H1 (cell line): ENCODE measurements around the gene STAC2. TPM values are rescaled to one million over a fixed set of nuclear protein-coding genes. Genes with fewer than 3 reads are reported as not detected.
A peak's percentile ranks its signal among the peaks of the same experiment; 100 is the strongest.

Experiments
- CTCF ChIA-PET: fragments of 300-600 bp; sonication (Branson Sonifier 250); formaldehyde crosslinking; loops from one replicate; lab custom pipeline; 2021; ENCODE audit not compliant: partially characterized antibody; lab: Charles Lee
- POLR2A ChIA-PET: fragments of 300-600 bp; sonication (Branson Sonifier 250); formaldehyde crosslinking; loops from one replicate; lab custom pipeline; 2021; ENCODE audit warnings: inconsistent platforms; ENCODE audit not compliant: partially characterized antibody; lab: Charles Lee
- DNase-seq, 2 experiments: peaks; one replicate each; pipeline versions ENCODE4 v3.0.0 to v3.0.0-alpha.2; 2010 to 2022; ENCODE audit warnings: low spot score in 2 of 2, low read depth in 1 of 2, mixed read lengths in 1 of 2
- FAIRE-seq: peaks from 2 replicates; lab custom pipeline; 2011; peaks lifted over from hg19 to GRCh38; lab: Jason Lieb, UNC
- H2AFZ ChIP-seq: 2 replicates; pipeline ENCODE4 v1.8.1; 2012; ENCODE audit warnings: low read length, inconsistent platforms
- H2AK5ac ChIP-seq: 2 replicates; pipeline ENCODE4 v1.6.1; 2013; ENCODE audit warnings: low read depth, low read length
- H2BK120ac ChIP-seq: replicated peaks from 2 replicates; pipeline ENCODE3; 2013; ENCODE audit warnings: low read depth, low read length, inconsistent platforms
- H2BK12ac ChIP-seq: 2 replicates; pipeline ENCODE4 v1.6.1; 2013; ENCODE audit warnings: low read depth, low read length
- H2BK15ac ChIP-seq: 2 replicates; pipeline ENCODE4 v1.6.1; 2013; ENCODE audit warnings: low read length
- H2BK20ac ChIP-seq: 2 replicates; pipeline ENCODE4 v1.6.1; 2013; ENCODE audit warnings: low read length
- H2BK5ac ChIP-seq: 2 replicates; pipeline ENCODE4 v1.6.1; 2013; ENCODE audit warnings: low read depth, low read length
- H3K14ac ChIP-seq: 2 replicates; pipeline ENCODE4 v1.6.1; 2013; ENCODE audit warnings: inconsistent platforms; ENCODE audit not compliant: insufficient read length
- H3K18ac ChIP-seq: 2 replicates; pipeline ENCODE4 v1.6.1; 2013; ENCODE audit warnings: low read length; ENCODE audit errors: extremely low read depth
- H3K23ac ChIP-seq: 2 replicates; pipeline ENCODE4 v1.6.1; 2013; ENCODE audit warnings: inconsistent platforms; ENCODE audit not compliant: insufficient read length
- H3K23me2 ChIP-seq: 2 replicates; pipeline ENCODE4 v1.6.1; 2013; ENCODE audit warnings: low read depth, low read length
- H3K27ac ChIP-seq: 2 replicates; pipeline ENCODE4 v1.6.1; 2011; ENCODE audit warnings: low read depth, low read length, inconsistent platforms
- H3K27me3 ChIP-seq, 4 experiments: replicated peaks in 1 of 4; 1 replicate in 1 of 4; 2 replicates in 3 of 4; pipeline versions ENCODE4 v1.6.1 to v1.8.1; 2011 to 2013; ENCODE audit warnings: low read length in 3 of 4, mild to moderate bottlenecking in 3 of 4, inconsistent platforms in 2 of 4, mixed read lengths in 2 of 4, moderate library complexity in 1 of 4; ENCODE audit not compliant: control insufficient read depth in 3 of 4, insufficient read depth in 3 of 4; ENCODE audit errors: extremely low read depth in 1 of 4
- H3K36me3 ChIP-seq, 4 experiments: 2 replicates each; pipeline versions ENCODE4 v1.6.1 to v1.8.1; 2011 to 2013; ENCODE audit warnings: mild to moderate bottlenecking in 4 of 4, low read length in 3 of 4, moderate library complexity in 2 of 4, control low read depth in 1 of 4, inconsistent platforms in 1 of 4; ENCODE audit not compliant: insufficient read depth in 4 of 4, control insufficient read depth in 2 of 4
- H3K4ac ChIP-seq: replicated peaks from 2 replicates; pipeline ENCODE3; 2013; ENCODE audit warnings: low read length, low read depth, mixed read lengths, inconsistent platforms; ENCODE audit not compliant: insufficient read length
- H3K4me1 ChIP-seq, 4 experiments: replicated peaks in 1 of 4; 1 replicate in 1 of 4; 2 replicates in 3 of 4; pipeline versions ENCODE4 v1.6.1 to v1.8.1; 2011 to 2013; ENCODE audit warnings: low read length in 3 of 4, inconsistent platforms in 2 of 4, mixed read lengths in 1 of 4; ENCODE audit not compliant: insufficient read depth in 4 of 4, control insufficient read depth in 3 of 4
- H3K4me2 ChIP-seq, 2 experiments: 2 replicates each; pipeline versions ENCODE4 v1.6.1 to v1.8.1; 2011 to 2013; ENCODE audit warnings: low read depth in 2 of 2, low read length in 2 of 2, control low read depth in 1 of 2, inconsistent platforms in 1 of 2, mild to moderate bottlenecking in 1 of 2; ENCODE audit not compliant: insufficient read depth in 1 of 2
- H3K4me3 ChIP-seq, 4 experiments: fragments of 200-600, 300-600 bp in 1 of 4; sonication (generic), shearing (Covaris generic), sonication (Bioruptor Twin) in 1 of 4; 2 replicates each; pipeline versions ENCODE4 v1.5.1 to v1.8.1; 2011 to 2016; ENCODE audit warnings: low read length in 4 of 4, low read depth in 3 of 4, control low read depth in 2 of 4, inconsistent platforms in 2 of 4, mild to moderate bottlenecking in 2 of 4, mixed read lengths in 1 of 4, moderate library complexity in 1 of 4; ENCODE audit not compliant: insufficient read depth in 2 of 4; ENCODE audit errors: extremely low read depth in 1 of 4
- H3K56ac ChIP-seq: replicated peaks from 2 replicates; pipeline ENCODE3; 2013; ENCODE audit warnings: low read depth, mild to moderate bottlenecking, mixed read lengths, low read length, inconsistent platforms; ENCODE audit not compliant: insufficient read length
- H3K79me1 ChIP-seq: 2 replicates; pipeline ENCODE4 v1.6.1; 2013; ENCODE audit warnings: low read depth, low read length, control low read depth
- H3K79me2 ChIP-seq, 2 experiments: 2 replicates each; pipeline versions ENCODE4 v1.6.1 to v1.8.1; 2012 to 2013; ENCODE audit warnings: low read length in 2 of 2, mild to moderate bottlenecking in 2 of 2, inconsistent platforms in 1 of 2; ENCODE audit not compliant: insufficient read depth in 2 of 2, control insufficient read depth in 1 of 2
- H3K9ac ChIP-seq, 4 experiments: replicated peaks in 1 of 4; 1 replicate in 1 of 4; 2 replicates in 3 of 4; pipeline versions ENCODE4 v1.6.1 to v1.8.1; 2011 to 2013; ENCODE audit warnings: low read depth in 3 of 4, low read length in 3 of 4, control low read depth in 2 of 4, mild to moderate bottlenecking in 2 of 4, moderate library complexity in 2 of 4, inconsistent platforms in 1 of 4; ENCODE audit errors: extremely low read depth in 1 of 4
- H3K9me3 ChIP-seq, 2 experiments: 2 replicates each; pipeline versions ENCODE4 v1.6.1 to v1.8.1; 2012 to 2013; ENCODE audit warnings: mild to moderate bottlenecking in 2 of 2, moderate library complexity in 2 of 2, control low read depth in 1 of 2, inconsistent platforms in 1 of 2, low read depth in 1 of 2, low read length in 1 of 2, mixed read lengths in 1 of 2; ENCODE audit not compliant: insufficient read depth in 2 of 2
- H4K20me1 ChIP-seq, 2 experiments: replicated peaks in 1 of 2; 2 replicates each; pipeline versions ENCODE3 to v1.8.1; 2011 to 2013; ENCODE audit warnings: inconsistent platforms in 2 of 2, low read length in 2 of 2, mild to moderate bottlenecking in 1 of 2; ENCODE audit not compliant: insufficient read depth in 2 of 2, control insufficient read depth in 1 of 2
- H4K5ac ChIP-seq: 2 replicates; pipeline ENCODE4 v1.6.1; 2013; ENCODE audit warnings: low read length, low read depth, mixed read lengths, inconsistent platforms; ENCODE audit not compliant: insufficient read length
- H4K8ac ChIP-seq: 2 replicates; pipeline ENCODE4 v1.8.0; 2013; ENCODE audit warnings: mild to moderate bottlenecking, moderate library complexity, low read length, inconsistent platforms; ENCODE audit not compliant: insufficient read depth; ENCODE audit errors: extremely low read depth
- H4K91ac ChIP-seq: replicated peaks from 2 replicates; pipeline ENCODE3; 2013; ENCODE audit warnings: low read length, mixed read lengths, inconsistent platforms; ENCODE audit not compliant: insufficient read length
- RBBP5 ChIP-seq: IDR thresholded peaks from 2 replicates; pipeline ENCODE4 v1.7.1; 2012; ENCODE audit warnings: low read depth, mild to moderate bottlenecking, inconsistent platforms, low read length, moderate library complexity, borderline replicate concordance
- SIX5 ChIP-seq: IDR thresholded peaks from 2 replicates; pipeline ENCODE4 v1.6.1; 2011; ENCODE audit warnings: mild to moderate bottlenecking, low read depth, low read length
- WGBS, 2 experiments: shearing (Covaris generic) in 1 of 2; methylation state at CpG; one replicate each; pipeline versions ENCODE4 v1.1.6 to v1.1.7; 2013 to 2015; ENCODE audit warnings: low lambda C conversion rate in 2 of 2, mixed read lengths in 2 of 2, inconsistent platforms in 1 of 2, low coverage in 1 of 2, missing lambda C conversion rate in 1 of 2; ENCODE audit not compliant: insufficient replicate concordance in 2 of 2, insufficient coverage in 1 of 2, insufficient read length in 1 of 2; ENCODE audit errors: extremely low coverage in 1 of 2, missing lambda C conversion rate in 1 of 2; 5-methylcytosine and 5-hydroxymethylcytosine counted together
- polyA plus RNA-seq, 7 experiments: library from polyadenylated mRNA; depleted of rRNA in 3 of 7; stranded (reverse) in 5 of 7; unstranded in 2 of 7; fragments of >200 nt in 5 of 7; fragments of 200-250 nt in 2 of 7; gene quantifications; 1 replicate in 5 of 7; 2 replicates in 1 of 7; 4 replicates in 1 of 7; pipeline versions ENCODE4 v1.2.1 to v1.2.3, GENCODE V29; 2011 to 2013; ENCODE audit warnings: missing spikeins in 2 of 7, mixed read lengths in 2 of 7
- total RNA-seq: library from RNA; stranded (reverse); fragmentation: NEBNext Ultra II Directional; extraction: Animal tissue kit (Norgen Biotek cat#: 25700); gene quantifications from 2 replicates; pipeline ENCODE4 v1.2.1, GENCODE V29; 2021

STAC2 gene
- total and polyA plus RNA-seq, 2 of the 8 experiments (the other 6 are each of a cell fraction or from before 2014, with no cell fraction given), result 1.5 to 6.0 TPM

DNA sequence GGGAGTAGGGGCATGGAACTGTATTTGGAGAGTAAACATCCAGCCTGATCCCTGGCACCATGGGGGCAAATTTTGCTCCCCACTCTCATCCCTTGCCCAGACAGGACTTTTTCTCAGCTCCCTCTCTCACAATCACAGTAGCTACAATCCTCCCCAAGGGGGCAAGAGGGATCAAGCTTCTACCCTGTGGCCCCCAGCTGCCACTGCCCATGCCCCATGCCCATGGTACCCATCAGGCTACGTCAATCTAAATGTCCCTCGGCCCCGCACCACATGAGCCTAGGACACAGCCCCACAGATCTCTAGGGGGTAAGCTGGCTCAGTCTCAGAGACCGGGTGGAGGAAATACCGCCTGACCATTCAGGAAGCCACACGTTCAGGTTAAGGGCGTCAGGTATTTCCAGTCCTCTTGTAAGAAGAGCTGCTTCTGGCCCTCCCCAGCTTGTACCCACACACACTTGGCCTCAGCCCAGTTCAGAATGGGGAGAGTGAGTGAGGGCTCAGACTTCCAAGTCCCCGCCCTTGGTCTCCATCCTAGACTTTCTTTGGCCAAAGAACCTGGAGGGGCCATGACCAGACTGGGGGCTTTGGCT lies 30.1 kb downstream of the STAC2 start:
- H3K4me3 ChIP-seq, result peak overlapping the region; percentile 8 to 89 (median 41); a peak in 5 of 8 replicates
- H3K79me1 ChIP-seq, result peaks cover 21% of the 10 kb centered on the region
- peak overlapping the region; percentile 54 for H4K91ac ChIP-seq
- H2BK12ac ChIP-seq, result peak overlapping the region; percentile 12; the same call in 1 of the 2 replicates
- H3K14ac ChIP-seq, result no peak overlapping the region
- H4K8ac ChIP-seq, result peak overlapping the region; percentile 66; the same call in 1 of the 2 replicates
- H2AK5ac ChIP-seq, result no peak overlapping the region
- FAIRE-seq (no peak), DNase-seq (no peak)
- 80% methylated on average over 8 of the region's 8 CpGs; no CpG with 5 or more reads in 1 of the 2 experiments for WGBS, 2 experiments
- H3K27ac ChIP-seq, result no peak overlapping the region
- H3K27me3 ChIP-seq, result no peaks in the 10 kb centered on the region
- peak overlapping the region; percentile 34; the same call in 1 of the 2 replicates for H3K18ac ChIP-seq
- peaks cover 8% of the 10 kb centered on the region for H3K23me2 ChIP-seq
- peak overlapping the region; percentile 10 for H4K5ac ChIP-seq
- POLR2A ChIA-PET, result interaction anchor here (0.9 to 5.9 kb wide), 7 partner anchors 9 to 265 kb away, joined by 3 to 51 read pairs (median 5); partner anchors contain the start of gene CDK12
- peak overlapping the region; percentile 50; the same call in 1 of the 2 replicates for H2BK15ac ChIP-seq
- CTCF ChIA-PET, result interaction anchor here (0.8 to 3.8 kb wide), 21 partner anchors 9 to 312 kb away, joined by 3 to 24 read pairs (median 9); no protein-coding TSS in a partner anchor
- H3K9me3 ChIP-seq, result no peaks in the 10 kb centered on the region
- H3K4ac ChIP-seq, result no peak overlapping the region
- peaks cover 4 to 41% of the 10 kb centered on the region in 2 experiments for H3K79me2 ChIP-seq
- no peak overlapping the region for H3K56ac ChIP-seq
- no peak overlapping the region for H2AFZ ChIP-seq
- H3K36me3 ChIP-seq, result peaks cover 5 to 24% (median 17%) of the 10 kb centered on the region in 4 experiments; a peak in 7 of 8 replicates
- no peak overlapping the region for H3K23ac ChIP-seq
- H3K4me1 ChIP-seq, result peaks cover 4 to 27% (median 23%) of the 10 kb centered on the region in 4 experiments
- no peak overlapping the region for H2BK20ac ChIP-seq
- peak overlapping the region; percentile 57; the same call in 1 of the 2 replicates for H2BK5ac ChIP-seq
- H3K4me2 ChIP-seq, result peak overlapping the region; percentile 80 to 82
- peaks cover 2 to 27% of the 10 kb centered on the region in 2 experiments for H4K20me1 ChIP-seq
- H2BK120ac ChIP-seq, result no peak overlapping the region
- no peak overlapping the region for H3K9ac ChIP-seq
- TF ChIP-seq SIX5 (no peak), RBBP5 (no peak)
